DMS114 treated with DMSO at 0.1 percent for 48 hours (cell line): ENCODE results near the gene ELK3.

Experiments used
- DNase-seq: peaks from one replicate; lab custom pipeline; 2025; ENCODE audit not compliant: unreplicated experiment; lab: John Stamatoyannopoulos, UW

The ELK3 gene

DNA sequence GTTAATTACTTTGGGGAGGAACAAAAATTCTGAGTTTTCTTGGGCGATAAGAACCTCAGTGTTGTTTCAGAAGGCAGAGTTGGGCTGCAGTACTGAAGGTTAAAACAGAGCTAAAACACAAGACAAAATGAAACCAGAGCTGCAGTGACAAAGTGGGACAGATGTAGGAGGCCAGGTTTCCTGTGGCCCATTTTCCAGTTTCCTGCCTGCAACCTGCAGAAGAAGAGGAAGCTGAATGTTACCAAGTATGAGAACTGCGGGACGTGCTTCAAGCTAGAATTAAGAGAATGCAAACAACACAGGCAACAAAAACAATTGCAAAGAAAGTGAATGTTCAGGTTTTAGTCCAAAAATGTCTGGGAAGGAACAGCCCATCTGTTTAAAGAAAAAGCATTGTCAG, 17.8 kb downstream of the ELK3 start:
- DNase-seq = no peak

- no peak for DNase-seq
Measured at GRCh38 chr12:96212456-96213375, 18.5 kb downstream of the ELK3 start.

- DNase-seq = no peak
Measured at GRCh38 chr12:96213869-96214268, 19.7 kb downstream of the ELK3 start.

DNA sequence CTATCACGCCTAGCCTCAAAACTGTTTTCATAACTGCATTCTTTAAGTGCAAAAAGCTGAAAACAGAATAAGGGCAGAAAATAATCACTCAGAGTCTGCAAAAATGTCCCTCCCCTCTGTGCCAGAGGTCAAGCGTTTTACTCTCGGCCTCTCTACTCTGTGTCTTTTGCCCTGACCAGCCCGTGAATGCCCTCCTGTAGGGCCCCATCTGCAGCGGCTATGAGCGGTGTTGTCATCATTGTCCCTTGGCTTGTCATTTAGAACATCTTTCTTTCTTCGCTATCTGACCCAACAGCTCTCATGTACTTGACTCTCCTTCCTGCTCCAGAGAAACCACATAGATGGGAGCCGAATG, 21.7 kb downstream of the ELK3 start:
- DNase-seq = no peak

- DNase-seq = no peak
Measured at GRCh38 chr12:96218989-96219678, 25.0 kb downstream of the ELK3 start.

GRCh38 chr12:96219700-96220206, 25.6 kb downstream of the ELK3 start:
- no peak for DNase-seq

DNA sequence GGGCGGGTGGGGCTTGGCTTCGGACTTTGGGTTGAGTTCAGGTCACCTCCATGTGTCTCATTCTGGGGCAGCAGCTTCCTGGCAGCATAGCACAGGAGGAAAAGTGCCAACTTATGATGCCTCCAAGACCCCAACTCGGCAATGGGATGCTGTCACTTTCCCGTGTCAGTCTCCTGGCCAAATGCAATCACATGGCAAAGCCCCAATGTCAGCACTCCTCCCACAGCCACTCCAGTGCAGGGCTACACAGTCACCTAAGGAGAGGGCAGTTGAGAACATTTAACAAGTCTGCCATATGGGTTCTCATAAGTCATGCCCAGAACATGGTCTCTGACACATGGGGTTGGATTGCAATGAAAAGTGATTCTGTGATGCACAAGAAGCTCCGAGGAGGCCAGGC, 26.7 kb downstream of the ELK3 start:
- no peak for DNase-seq

- DNase-seq = no peak
Measured at GRCh38 chr12:96221391-96221790, 27.2 kb downstream of the ELK3 start.

DNA sequence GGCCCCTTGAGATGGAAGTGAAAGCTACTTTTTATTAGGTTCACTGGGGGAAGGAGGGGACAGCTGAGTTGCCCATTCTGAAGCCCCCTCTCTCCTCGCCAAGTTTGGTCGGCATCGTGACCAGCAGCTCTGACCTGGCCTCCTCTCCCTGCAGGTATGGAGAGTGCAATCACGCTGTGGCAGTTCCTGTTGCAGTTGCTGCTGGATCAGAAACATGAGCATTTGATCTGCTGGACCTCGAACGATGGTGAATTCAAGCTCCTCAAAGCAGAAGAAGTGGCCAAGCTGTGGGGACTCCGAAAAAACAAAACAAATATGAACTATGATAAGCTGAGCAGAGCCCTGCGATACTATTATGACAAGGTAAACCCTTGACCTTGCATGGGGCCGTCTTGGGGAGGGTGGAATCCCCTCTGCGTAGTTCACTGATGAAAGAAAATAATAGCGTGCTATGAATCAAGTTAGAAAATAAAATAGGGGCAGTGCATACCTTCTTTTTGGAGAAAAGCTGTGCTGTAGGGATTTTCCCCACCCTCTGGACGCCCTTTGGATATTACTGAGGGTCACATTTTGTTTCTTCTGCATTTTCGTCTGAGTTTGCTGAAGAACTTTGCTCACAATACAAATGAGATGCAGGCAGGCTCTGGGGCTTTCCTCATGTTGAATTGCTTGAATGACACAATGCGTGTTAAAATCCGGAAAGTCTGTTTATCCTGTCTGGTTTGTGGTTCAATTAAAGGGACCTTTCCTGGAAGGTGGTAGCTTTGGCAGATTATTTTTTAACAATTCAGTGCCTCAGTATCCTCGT, 29.4 kb downstream of the ELK3 start:
- no peak for DNase-seq

- DNase-seq = no peak
Measured at GRCh38 chr12:96224219-96224615, 30.0 kb downstream of the ELK3 start.

DNA sequence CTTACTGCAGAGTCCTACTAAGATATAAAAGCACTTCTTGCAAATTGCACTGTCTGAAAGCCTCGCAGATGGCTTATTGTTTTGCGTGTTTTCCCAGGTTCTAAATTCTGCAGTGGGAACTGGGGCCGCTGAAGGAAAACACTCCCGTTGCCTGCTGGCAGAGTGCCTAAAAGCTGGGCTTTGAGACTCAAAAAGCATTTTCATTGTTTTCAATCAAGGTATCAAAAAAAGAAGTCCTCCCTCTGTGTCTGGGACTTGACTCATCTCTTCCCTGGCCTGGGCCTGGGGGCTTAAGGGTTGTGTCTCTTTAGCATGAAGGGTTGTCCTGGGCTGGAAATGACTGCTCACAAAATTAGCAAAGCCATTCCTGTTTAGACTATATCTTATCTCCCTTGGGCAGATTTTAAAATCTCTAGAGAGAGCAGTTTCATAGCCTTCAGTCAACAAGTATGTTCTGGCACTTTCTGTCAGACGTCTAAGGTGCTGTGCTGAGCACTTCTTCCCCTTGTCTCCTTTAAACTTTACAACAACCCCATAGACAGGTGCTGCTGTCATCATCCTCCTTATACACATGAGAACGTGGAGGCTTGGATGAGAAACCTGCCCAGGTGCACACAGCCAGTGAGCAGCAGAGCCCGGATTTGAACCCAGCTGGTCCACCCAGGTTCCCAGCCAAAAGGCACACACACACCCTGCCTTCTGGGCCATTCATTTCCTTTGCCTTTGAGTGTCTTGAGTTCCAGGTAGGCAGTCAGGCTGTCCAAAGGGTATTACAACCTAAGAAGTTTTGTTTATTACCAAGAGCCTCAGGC, 31.1 kb downstream of the ELK3 start:
- DNase-seq = no peak

DNA sequence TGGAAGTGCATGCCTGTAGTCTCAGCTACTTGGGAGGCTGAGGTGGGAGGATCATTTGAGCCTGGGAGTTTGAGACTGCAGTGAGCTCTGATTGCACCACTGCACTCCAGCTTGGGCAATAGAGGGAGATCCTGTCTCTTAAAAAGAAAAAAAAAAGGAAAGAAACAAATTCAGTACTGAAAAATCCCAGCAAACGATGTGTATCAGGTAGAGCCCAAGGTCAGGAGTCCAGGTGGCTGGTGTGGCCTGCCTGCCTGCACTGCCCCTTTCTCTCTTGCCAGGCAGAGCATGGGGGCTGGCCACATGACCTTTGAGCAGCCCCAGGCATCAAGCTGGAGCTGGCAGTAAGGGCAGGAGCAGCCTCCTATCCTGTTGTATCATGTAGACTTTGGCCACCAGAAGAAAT, 31.8 kb downstream of the ELK3 start:
- DNase-seq = no peak

- no peak for DNase-seq
Measured at GRCh38 chr12:96226401-96226800, 32.2 kb downstream of the ELK3 start.

GRCh38 chr12:96226801-96227348, 32.7 kb downstream of the ELK3 start:
- DNase-seq = no peak

GRCh38 chr12:96227365-96228106, 33.4 kb downstream of the ELK3 start:
- DNase-seq = no peak

DNA sequence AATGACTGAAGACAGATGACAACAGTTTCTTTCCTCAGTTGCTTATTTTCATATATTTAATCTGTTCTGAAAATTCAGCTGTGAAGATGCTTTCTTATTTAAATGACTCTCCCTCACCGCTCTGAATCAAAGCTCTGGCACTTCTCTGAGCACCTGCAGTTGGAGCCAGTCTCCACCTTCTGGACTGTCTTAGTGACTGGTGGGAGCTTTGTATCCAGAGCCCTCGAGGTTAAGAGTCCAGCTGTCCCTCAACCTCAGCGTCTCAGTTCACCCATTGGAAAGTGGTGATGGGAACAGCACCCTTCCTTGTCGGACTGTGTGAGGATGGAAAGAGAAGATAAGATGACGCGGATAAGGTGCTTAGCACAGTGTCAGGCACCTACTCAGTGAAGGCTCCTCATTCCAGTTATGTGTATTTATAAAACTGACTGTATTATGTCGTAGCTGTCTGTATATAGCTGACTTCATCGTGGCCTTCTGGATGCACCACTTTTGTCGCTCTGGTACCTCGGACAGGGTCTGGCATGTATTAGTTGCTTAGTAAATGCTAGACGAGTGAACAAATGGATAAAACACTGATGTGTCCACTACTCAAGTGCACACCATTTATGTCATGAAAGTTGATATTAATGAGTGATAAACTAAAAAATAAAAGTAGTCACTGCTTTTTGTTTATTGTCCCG, 34.5 kb downstream of the ELK3 start:
- DNase-seq = no peak

GRCh38 chr12:96230646-96231045, 36.5 kb downstream of the ELK3 start:
- no peak for DNase-seq

DNA sequence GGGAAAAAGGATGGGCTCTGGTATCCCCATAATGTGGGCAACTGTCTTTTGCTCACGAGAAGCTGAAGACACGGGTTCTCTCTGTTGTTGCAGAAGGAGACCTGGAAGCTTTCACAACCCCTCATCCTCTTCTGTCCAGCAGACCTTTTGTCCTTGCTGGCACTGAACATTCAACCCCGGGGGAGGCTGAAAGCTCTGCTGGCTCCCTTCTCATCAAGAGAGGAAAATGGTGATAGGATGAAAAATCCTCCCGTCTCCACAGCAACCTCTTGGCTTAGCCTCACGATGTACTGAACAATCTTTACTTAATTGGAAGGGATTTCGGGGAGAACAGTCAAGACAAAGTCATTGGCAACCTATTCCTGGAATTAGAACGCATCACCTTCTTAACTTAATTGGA, 39.0 kb downstream of the ELK3 start:
- DNase-seq = no peak

- DNase-seq = no peak
Measured at GRCh38 chr12:96233939-96234461, 39.8 kb downstream of the ELK3 start.
